ENCODE measurements around the gene PLXNA1. TPM values are rescaled to one million over a fixed set of nuclear protein-coding genes. Genes with fewer than 3 reads are reported as not detected.

The PLXNA1 gene
- total RNA-seq = 10 to 100 TPM; 13.2 to 23.9 (median 18.7) TPM

DNA sequence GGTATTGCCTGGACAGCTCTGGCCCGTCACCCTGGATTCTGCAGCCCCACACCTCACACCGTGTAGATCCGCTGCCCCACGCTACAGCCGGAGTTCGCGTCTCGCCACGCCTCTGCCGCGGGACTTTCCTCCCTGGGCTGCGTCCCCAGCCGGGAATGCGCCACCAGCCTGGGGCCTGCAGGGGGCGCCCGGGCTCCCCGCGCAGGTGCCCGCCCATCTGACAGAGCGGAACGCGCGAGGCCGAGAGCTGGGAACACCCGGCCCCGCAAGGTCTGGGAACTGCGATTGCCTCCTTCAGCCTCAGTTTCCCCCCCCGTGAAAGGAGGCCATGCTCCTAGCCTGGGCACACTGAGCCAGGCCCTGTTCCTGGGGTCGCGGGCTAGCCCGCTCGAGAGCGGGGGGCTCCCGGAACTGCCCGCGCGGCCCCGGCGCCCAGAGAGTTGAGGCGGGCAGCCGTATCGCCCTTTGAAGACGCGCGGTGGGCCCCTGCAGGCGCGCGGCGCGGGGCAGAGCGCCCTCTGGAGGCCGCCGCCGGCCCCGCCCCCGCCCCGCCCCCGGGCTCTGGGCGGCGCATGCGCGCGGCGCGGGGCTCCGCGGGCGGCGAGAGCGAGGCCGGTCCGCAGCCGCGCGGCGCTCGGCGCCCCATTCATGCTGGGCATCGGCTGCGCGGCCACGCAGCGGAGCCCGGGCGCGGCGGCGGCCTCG is at the start of gene PLXNA1:
TSS of gene PLXNA1 (plus strand) at position 645 of the 705 bp plus-strand sequence. CDS start 5,479 bp downstream, outside the sequence.
- TF ChIP-seq, protein P1, sequence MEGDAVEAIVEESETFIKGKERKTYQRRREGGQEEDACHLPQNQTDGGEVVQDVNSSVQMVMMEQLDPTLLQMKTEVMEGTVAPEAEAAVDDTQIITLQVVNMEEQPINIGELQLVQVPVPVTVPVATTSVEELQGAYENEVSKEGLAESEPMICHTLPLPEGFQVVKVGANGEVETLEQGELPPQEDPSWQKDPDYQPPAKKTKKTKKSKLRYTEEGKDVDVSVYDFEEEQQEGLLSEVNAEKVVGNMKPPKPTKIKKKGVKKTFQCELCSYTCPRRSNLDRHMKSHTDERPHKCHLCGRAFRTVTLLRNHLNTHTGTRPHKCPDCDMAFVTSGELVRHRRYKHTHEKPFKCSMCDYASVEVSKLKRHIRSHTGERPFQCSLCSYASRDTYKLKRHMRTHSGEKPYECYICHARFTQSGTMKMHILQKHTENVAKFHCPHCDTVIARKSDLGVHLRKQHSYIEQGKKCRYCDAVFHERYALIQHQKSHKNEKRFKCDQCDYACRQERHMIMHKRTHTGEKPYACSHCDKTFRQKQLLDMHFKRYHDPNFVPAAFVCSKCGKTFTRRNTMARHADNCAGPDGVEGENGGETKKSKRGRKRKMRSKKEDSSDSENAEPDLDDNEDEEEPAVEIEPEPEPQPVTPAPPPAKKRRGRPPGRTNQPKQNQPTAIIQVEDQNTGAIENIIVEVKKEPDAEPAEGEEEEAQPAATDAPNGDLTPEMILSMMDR (IDR thresholded peaks at IDR 0.05; ENCODE audit: low read depth) = no peak

DNA sequence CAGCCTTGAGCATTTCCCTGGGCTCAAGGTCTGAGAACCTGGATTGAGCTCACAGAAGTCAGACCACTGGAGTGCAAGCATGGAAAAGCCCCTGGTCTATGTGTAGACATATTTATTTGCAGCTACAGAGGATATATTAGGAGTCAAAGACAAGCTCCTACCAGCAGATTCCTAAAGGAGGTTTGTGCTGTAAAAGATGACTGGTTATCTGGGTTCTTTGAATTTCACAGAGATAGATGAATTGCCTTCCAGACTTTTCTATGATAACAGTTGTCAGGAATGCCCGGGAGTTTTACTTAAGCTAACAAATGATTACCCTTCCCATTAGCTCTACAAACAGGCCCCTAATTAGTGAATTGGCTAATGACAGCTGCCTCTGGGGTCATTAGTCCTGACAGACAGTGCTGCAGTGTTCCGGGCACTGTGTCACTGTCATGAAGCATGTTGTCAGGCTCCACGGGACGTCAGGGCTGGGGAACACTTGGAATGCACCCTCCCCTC is 48.8 kb upstream of the PLXNA1 start:
- TF ChIP-seq, protein P1 (IDR thresholded peaks at IDR 0.05; ENCODE audit: low read depth) = no peak

DNA sequence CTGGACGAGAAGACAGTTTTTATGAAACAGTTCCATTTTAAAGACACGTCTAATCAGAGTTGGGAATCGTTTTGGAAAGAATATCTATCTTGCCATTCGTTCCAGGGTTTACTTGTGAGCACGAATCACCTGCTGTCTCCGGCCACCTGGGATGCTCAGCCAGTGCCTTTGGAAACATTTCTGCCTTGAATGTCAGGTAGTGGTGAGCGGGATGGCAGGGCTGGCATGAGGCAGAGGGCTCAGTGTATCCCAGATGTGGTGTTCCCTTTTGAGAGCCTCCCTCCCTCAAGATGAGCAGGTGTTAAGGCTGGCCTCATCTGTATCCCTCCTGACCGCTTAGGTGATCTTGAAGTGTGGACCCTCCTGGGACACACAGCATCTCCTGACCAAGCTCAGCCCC is 47.9 kb upstream of the PLXNA1 start:
- TF ChIP-seq, protein P1 (IDR thresholded peaks at IDR 0.05; ENCODE audit: low read depth) = no peak

DNA sequence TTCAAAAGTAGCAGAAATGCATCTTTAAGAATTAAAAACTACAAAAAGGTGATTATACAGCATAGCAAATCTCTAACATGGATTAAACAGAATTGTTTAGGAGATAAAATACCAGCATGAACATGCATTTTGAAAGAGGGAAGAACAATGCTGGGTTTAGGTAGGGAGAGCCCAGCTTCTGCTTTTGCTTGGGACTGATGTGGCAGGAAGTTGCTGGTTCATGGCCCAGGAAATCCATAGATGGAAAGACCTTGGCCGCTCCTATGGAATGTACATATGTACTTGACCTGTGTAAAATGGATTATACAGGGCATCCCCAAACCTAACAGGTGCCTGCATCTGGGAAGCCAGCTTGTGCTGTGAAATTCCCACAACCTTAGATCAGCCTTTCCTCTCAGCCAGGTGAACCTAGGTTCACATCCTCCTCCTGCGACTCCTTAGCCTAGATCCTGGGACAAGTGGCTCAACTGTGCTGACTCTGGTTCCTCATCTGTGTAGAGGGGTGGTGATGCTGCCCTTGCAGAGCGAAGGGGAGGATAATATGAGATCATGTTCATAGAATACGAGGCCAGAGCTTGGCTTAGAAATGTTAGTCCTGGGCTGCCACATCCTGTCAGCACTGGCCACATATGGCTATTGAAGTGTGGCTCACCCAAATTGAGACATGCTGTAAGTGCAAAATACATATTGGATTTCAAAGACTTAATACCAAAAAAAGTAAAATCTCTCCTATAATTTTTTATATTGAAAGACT is 47.0 kb upstream of the PLXNA1 start:
- TF ChIP-seq, protein P1 (IDR thresholded peaks at IDR 0.05; ENCODE audit: low read depth) = no peak

DNA sequence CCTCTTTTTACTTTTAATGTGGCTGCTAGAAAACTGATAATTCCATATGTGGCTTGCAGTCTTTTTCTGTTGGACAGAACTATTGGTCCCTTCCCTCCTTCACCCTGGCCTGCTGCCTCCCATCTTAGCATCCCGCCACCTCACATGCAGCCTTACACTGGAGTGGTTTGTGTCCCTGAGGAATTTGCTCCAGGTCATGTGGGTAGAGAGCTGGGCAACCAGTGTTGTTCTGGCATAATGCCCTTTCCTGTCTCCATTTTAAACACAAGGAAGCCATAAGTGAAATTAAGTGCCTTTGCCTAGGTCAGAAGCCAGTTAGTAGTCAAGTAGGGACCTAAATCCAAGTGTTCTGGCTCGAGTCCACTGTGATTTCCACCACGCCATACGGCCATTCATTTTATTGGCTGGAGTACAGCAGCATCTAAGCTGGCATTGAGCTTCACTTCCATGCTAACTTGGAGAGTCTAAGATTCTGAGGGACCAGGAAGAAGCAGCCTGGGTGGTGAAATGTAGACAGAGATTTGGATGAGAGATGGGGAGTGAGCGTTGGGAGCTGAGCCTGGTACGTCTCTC is 46.0 kb upstream of the PLXNA1 start:
- TF ChIP-seq, protein P1 (IDR thresholded peaks at IDR 0.05; ENCODE audit: low read depth) = no peak

DNA sequence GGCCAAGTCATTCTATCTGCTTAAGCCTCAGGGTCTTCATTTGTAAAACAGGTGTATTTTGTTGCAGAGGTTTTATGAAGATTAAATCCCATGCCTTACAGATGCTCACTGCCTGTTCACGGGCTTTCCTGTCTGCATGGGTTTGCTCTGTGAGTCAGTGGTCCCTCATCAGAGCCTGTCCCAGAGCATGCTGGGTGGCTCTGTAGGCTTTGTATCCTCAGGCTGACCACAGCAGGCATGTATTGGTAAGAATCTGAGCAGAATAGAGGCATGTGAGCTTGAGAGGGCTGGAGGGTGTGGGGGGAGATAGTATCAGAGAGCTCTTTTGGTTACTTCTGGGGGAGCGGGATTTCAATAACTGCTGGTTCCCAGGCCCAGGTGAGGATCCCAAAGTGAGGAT is 45.4 kb upstream of the PLXNA1 start:
- TF ChIP-seq, protein P1 (IDR thresholded peaks at IDR 0.05; ENCODE audit: low read depth) = no peak

DNA sequence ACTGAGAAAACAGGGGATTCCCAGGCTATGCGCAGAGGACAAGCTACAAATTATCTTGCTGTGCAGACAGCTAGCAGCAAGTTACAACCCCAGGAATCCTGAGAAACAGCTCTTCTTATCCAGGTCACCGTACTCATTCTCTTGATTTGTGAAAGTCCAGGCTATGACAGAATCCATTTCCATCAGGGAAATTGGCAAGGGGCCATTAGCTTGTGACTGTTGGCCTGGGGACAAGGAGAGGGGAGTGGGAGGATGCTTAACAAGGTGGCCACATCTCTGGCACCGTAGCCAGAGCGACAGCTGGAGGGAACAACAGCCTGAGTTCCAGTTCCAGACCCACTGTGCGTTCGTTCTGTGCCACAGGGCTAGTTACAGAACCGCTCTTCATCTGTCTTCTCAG is 44.9 kb upstream of the PLXNA1 start:
- TF ChIP-seq, protein P1 (IDR thresholded peaks at IDR 0.05; ENCODE audit: low read depth) = no peak
